Stimulated activated CD8-positive, alpha-beta memory T cell treated with anti-CD3 and anti-CD28 coated beads, Interleukin-7, amount 100 ng/mL, for 1 hour (primary cell): ENCODE measurements around the gene FEN1.

Source experiments
- DNase-seq, 2 donors: peaks; one replicate each; pipeline ENCODE4 v3.0.0-alpha.2; 2020; ENCODE audit warnings: low read depth in 2 of 2

FEN1 gene

GRCh38 chr11:61792310-61793082 is at the start of gene FEN1, which contains the start of gene TMEM258:
Gene FEN1, plus strand, starts transcription at chr11:61792911. Its CDS starts 2,451 bp downstream, at chr11:61795362.
Gene TMEM258, minus strand, starts transcription at chr11:61792599. Its CDS starts 41 bp downstream, at chr11:61792558.
- peak; percentile 69 to 72 for DNase-seq

DNA sequence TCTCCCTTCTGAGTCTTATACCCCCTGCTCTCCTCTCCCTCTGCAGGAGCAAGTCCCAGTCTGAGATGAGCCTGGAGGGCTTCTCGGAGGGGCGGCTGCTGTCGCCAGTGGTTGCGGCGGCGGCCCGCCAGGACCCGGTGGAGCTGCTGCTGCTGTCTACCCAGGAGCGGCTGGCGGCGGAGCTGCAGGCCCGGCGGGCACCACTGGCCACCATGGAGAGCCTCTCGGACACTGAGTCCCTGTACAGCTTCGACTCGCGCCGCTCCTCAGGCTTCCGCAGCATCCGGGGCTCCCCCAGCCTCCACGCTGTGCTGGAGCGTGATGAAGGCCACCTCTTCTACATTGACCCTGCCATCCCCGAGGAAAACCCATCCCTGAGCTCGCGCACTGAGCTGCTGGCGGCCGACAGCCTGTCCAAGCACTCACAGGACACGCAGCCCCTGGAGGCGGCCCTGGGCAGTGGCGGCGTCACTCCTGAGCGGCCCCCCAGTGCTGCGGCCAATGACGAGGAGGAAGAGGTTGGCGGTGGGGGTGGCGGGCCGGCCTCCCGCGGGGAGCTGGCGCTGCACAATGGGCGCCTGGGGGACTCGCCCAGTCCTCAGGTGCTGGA is 49.1 kb upstream of the FEN1 start:
- DNase-seq, result no peak

DNA sequence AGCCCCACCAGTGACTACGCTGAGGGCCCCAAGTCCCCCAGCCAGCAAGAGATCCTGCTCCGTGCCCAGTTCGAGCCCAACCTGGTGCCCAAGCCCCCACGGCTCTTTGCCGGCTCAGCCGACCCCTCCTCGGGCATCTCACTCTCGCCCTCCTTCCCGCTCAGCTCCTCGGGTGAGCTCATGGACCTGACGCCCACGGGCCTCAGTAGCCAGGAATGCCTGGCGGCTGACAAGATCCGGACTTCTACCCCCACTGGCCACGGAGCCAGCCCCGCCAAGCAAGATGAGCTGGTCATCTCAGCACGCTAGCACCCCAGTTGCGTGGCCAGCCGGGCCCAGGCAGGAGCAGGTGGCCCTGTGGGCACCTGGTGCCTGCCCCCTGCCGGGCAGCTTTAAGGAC is 48.5 kb upstream of the FEN1 start:
- DNase-seq, result no peak

DNA sequence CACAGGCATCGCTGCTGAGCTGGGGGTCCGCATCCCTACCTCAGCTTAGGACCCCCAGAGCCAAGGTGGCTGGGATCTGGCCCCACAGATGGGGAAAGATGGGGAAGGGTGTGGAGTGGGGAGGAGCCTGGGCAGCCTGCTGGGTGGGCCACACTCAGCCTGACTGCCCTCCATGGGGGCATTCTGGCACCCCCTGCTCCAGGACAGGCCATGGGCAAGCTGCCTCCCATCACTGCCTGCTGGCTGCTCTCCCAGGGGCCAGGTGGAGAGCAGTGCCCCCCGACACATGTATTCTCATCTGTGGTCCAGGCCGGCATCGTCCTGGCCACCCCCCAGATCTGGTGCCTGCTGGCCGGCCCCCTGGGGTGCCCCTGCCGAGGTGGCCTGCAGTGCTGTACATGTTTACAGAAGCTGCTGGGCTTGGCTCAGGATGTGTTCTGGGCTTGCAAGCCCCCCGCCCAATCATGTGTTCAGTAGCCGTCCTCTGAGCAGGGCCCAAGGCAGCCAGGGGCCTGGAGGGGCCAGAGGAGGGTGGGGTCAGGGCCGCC is 48.0 kb upstream of the FEN1 start:
- no peak for DNase-seq

- DNase-seq, result no peak
Measured at GRCh38 chr11:61745781-61746441, 46.8 kb upstream of the FEN1 start.

DNA sequence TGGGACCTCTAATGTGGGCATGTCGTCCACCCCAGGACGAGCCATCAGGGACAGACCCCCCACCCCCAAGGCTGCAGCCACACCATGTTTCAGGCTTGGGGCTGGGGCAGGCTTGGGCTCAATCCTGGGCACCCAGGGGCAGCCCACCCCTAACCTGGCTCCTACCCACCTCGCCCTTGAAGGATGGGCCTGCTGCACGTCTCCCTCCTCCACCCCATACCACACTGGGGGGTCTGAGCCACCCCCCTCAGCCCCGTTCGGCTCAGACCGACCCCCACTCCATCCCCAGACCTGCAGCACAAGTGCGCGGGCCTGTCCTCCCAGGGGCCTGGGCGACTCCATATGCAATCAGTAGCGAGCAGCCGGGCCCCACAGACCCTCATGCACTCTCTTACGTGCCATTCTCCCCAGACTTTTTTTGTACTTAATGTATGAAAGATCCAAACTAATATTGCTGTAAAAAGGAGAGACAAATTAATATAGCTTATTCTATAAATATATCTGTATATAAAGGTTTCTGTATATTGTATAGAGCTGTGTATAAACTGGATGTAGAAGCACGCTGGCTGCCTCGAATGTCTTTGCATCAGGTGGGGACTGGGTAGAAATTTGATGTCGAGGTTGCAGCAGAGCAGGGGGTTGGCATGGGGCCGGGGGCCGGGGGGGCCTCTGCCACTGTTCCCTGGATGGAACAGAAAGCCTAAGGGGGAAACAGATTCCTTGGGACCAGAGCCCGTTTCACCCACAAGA is 46.1 kb upstream of the FEN1 start:
- no peak for DNase-seq

- DNase-seq, result no peak
Measured at GRCh38 chr11:61747192-61747966, 45.3 kb upstream of the FEN1 start.

DNA sequence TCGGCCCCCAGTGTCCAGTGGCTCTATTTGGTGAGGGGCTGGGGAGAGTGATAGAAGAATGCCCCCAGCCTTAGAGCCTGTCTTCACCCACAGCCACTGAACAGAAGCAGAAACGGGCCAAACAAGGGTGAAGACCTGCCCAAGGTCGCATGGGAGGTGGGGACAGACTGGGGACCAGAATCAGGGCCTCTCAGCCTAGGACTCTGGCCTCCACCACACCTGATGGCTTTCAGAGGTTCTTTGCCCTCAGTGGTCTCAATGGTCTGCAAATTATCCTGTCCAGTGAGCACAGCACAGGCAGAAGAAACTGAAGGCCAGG is 44.8 kb upstream of the FEN1 start:
- DNase-seq, result no peak

DNA sequence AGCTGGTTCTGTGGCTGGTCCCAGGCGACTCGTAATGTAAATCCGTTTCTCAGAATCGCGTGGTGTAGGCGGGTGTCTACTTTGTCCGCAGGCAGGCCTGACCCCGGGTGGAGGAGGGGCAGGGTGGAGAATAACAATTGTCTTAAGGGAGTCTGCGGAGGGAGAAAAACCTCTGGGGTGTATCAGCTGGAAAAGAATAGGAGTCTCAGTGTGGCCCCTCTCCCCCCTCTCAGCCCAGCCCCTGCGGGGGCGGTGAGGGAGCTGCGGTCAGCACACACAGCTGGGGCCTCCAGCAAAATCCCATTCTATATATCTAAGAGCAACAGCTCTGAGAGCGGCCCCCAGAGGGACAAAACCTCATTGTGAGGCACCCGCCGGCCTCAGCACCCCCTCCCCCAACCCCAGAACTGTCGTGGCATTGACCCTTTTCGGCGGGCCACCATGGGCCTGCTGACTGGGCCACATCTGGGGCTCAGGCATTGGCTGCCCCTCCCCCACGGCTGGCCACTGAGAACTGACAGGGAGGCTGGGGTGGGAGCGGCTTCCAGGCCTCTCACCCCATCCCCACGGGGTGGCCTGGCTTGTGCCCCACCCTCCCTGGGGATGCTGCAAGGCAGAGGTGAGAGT is 43.0 kb upstream of the FEN1 start:
- no peak for DNase-seq

DNA sequence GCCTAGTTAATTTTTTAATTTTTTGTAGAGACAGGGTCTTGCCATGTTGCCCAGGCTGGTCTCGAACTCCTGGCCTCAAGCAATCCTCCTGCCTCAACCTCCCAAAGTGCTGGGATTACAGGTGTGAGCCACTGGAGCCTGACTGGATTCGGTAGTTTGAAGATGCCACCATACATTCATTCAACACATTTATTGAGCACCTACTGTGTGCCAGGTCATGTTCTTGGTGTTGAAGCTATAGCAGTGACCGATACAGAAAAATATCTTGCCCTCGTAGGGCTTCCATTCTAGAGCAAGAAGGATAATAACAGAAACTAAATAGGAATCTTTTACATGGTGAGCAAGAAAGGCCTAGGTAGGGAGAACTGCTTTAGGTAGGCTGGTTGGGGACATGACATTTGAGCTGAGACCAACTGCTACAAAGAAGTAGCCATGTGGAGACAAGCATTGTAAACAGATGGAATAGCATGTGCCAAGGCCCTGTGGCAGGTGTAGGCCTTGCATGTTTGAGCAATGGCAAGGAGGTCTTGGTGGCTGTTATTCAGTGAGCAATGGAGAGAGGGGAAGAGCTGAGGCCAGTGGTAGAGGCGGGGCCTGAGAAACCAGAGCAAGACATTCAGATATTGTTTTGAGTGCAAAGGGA is 42.0 kb upstream of the FEN1 start:
- no peak for DNase-seq

DNA sequence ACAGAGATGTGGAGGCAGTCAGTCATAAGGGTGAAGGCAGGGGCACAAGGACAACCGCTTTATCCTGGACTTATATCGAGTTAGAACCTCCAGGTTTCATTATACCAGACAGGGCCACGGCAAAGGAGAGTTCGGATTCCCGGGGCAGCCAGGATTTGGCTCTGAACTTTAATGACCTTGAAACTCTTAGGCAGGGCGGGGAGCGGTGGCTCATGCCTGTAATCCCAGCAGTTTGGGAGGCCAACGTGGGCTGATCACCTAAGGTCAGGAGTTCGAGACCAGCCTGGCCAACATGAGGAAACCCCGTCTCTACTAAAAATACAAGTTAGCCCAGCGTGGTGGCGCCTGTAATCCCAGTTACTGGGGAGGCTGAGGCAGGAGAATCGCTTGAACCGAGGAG is 41.3 kb upstream of the FEN1 start:
- DNase-seq, result no peak

- DNase-seq, result peak; percentile 4 to 28
Measured at GRCh38 chr11:61752117-61752924, 40.4 kb upstream of the FEN1 start, which contains the start of gene MYRF. Gene MYRF, plus strand, starts transcription at chr11:61752636. Its CDS starts 109 bp downstream, at chr11:61752745.

GRCh38 chr11:61752925-61753521 is 39.7 kb upstream of the FEN1 start:
- no peak for DNase-seq

- DNase-seq, result no peak
Measured at GRCh38 chr11:61753672-61754071, 39.0 kb upstream of the FEN1 start.

DNA sequence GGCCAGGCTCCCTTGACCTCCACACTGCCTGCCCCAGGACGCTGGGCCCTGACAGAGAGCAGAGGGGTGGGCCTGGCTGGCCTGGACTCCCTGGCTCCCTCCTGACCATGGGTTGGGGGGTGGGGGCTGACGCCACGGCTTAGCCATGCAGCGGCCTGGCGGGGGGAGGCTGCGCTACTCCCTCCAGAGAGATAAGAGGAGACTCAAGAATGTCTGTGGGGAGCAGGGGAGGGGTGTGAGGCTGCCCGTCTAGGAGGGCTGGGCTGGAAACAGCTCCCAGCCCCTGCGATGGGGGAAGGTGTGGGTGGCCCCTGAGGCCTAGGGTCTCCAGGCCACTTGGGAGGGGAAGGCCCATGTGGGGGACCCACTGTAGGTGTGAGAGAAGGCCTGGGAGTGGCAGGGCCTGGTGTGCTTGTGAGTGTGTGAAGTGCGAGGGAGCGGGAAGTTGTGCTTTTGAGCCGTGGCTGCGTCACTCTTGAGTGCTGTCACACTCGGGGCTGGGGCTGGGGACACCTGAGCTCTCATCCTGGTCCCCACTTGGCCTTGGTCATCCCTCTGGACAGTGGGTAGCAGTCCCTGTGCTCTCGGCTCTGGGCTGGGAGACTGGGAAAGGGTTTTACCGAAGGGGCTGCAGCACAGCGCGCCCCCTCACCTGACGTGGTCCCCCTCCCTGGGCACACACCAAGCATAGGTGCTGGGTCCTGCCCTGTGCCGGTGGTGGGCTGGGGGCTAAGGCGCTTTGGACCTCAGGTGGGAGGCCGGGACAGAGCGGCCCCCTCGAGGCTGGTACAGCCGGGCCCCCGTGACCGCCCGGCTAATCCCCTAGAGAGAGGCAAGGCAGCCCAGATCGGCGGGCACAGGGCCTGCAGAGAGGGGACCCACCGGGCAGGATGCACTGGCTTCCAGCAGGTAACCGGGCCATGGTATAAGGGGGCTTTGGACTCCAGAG is 37.9 kb upstream of the FEN1 start:
- no peak for DNase-seq

DNA sequence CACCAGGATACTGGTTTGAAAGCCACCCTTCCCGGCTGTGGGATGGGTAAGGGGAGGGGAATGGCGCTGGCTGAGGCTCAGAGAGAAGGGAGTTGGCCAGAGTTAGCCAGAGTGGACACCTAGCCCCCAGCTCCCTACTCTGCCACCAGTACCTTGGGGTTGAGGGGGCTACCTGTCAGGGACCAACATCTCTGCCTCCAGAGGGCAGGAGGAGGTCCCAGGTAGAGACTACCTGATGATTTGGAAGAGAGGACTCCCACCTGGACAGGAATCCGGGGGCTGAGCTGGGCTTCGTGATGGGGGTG is 36.6 kb upstream of the FEN1 start:
- DNase-seq, result no peak

DNA sequence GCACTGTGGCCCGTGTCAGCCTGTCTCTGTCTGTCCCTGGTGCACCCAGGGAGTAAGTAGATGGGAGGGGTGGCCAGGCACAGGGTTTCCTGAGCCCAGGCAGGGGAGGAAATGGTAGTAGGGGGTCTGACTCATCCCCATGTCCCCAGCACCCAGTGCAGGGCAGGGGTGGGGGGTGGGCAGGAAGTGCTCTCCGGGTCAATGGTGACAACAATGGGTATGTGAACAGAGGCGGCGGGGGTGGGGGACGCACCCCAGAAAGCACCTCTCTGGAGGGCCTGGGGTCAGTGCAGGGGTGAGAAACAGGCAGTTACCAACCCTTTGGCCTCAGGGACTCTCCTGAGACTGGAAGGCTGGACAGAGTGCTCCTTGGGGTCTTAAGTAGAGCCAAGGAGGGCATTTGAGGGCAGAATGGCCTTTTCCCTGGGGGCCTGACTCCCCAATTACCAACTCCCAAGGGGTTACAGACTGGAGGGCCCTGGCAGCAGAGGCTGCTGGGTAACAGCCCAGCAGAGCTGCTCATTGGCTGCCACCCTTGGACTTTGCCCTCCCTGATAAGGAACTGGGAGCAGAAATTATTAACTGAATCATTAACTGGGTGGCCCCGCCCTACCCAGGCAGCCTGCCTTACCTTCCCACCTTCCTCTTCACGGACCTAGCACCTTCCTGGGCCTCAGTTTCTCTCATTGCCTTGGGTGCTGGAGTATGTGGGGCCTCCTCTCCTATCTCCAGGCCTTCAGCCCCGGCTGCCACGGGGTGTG is 36.1 kb upstream of the FEN1 start:
- peak in 1 of 2 donors; percentile 20 for DNase-seq
